Stimulated activated CD8-positive, alpha-beta memory T cell treated with anti-CD3 and anti-CD28 coated beads, Interleukin-15, amount 100 ng/mL, for 24 hours (primary cell): Measurements from ENCODE around the gene AXDND1.
"Not testable (repeated sequence)": the region's sequence is repeated elsewhere in the genome, so short reads cannot be mapped to it uniquely, and the experiment has no call there.

Experiments
- DNase-seq: peaks from one replicate; pipeline ENCODE4 v3.0.0-alpha.2; 2020; ENCODE audit warnings: low read depth

The AXDND1 gene

GRCh38 chr1:179366093-179366800 is 476 bp downstream of the AXDND1 start:
- no peak for DNase-seq

DNA sequence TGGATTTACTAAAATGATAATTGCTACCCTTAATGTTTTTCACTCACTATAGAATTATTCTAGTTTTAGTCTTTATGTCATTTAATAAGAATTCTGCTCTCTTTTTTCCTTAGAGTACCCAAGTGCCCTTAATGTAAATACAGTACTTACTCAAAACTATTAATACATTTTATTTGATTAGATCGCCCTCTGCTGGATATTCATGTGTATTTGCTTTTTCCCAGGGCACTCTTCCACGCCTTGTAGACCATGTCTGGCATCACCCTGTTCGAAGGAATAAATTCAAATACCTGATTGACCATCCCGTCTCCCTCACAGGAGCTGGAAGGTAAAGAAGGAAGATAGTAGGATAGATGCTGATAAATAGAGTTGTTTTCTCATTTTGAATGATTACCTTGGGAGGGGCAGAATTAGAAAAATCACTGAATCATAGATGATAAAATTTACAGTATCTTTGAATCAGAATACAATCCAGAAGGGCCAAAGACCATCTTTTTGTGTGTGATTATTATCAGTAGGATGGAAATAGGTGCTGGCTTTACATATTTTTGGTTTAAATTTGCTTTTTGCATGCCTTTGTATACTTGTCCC is 4.1 kb downstream of the AXDND1 start:
- DNase-seq: no peak

- DNase-seq: no peak
These were observed 6.4 kb downstream of the AXDND1 start for GRCh38 chr1:179372160-179372559.

DNA sequence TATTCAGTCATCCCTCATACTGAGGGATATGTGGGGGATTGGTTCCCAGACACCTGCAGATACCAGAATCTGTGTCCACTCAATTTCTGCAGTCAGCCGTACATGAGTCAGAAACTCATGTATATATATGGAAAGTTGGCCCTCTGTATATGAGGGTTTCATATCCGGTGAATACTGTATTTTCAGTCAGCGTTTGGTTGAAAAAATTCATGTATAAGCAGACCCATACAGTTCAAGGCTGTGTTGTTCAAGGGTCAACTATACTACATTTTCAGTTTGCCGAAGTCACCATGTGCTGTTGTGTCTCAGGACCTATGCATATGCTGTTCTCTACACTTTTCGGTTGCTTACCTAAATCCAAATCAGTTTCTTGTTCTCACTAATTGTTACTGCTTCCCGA is 10.5 kb downstream of the AXDND1 start:
- DNase-seq: no peak

- DNase-seq: no peak
These were observed 14.5 kb downstream of the AXDND1 start for GRCh38 chr1:179380299-179380698.

DNA sequence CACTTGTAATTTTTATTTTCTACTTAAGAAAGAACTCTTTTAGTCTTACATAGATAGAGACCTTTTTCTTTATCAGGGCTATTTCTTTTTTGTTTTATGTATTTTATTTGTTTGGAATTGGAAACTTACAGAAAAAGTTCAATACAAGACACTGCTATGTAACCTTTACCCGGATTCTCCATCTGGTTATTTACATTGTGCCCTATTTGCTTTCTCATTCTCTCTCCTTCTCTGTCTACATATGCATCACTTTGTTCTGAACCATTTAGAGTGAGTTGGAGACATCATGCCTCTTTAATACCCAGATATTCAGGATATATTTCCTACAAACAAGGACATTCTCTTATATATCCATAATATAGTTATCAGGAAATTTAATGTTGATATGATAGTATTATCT is 18.3 kb downstream of the AXDND1 start:
- no peak for DNase-seq

GRCh38 chr1:179385510-179385909 is 19.7 kb downstream of the AXDND1 start:
- DNase-seq: no peak

DNA sequence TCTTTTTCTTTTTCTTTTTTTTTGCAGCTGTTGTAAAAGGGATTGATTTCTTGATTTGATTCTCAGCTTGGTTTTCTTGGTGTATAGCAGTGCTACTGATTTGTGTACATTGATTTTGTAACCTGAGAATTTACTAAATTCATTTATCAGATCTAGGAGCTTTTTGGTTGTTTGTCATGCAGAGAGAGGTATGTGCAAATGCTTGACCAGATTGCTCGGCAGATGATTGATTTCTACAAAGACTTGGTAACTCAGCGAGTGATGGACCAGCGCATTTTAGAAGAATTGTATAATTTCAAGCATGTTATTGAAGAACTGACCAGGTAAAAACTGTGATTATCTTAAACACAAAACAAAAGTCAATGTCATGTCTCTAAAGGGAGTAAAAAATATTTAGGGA is 27.9 kb downstream of the AXDND1 start:
- no peak for DNase-seq

- not testable (repeated sequence) for DNase-seq
These were observed 33.6 kb downstream of the AXDND1 start for GRCh38 chr1:179399399-179399798.

DNA sequence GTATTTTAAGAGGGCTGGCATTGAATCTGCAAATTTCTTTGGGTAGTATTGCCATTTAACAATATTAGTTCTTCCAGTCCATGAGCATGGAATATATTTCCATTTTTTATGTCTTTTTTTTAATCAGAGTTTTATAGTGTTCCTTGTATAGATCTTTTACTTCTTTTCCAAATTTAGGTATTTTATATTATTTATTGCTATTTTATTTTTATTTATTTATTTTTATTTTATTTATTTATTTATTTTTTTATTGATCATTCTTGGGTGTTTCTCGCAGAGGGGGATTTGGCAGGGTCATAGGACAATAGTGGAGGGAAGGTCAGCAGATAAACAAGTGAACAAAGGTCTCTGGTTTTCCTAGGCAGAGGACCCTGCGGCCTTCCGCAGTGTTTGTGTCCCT is 52.0 kb downstream of the AXDND1 start:
- DNase-seq: not testable (repeated sequence)

DNA sequence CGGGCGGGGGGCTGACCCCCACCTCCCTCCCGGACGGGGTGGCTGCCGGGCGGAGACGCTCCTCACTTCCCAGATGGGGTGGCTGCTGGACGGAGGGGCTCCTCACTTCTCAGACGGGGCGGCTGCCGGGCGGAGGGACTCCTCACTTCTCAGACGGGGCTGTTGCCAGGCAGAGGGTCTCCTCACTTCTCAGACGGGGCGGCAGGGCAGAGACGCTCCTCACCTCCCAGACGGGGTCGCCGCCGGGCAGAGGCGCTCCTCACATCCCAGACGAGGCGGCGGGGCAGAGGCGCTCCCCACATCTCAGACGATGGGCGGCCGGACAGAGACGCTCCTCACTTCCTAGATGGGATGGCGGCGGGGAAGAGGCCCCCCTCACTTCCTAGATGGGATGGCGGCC is 52.9 kb downstream of the AXDND1 start:
- not testable (repeated sequence) for DNase-seq

- DNase-seq: no peak
These were observed 58.8 kb downstream of the AXDND1 start for GRCh38 chr1:179424610-179425009.

DNA sequence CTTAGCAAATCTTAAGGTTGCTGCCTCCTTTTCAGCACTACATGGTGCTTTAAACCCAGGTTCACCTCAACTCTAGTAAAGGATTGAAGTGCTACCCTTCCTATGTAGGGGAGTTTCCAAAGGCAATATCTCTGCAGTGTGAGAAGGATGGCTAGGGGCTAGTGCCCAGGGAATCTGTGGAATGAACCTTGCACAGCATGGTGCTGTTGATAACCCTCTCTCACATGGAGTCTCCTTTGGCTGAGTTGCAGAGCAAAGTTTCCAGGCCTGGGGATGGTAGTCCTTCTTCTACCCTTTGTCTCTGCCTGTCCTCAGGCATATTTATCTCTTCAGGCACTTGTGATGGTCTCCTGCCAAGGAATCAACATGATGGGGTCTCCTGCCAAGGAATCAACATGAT is 59.4 kb downstream of the AXDND1 start:
- no peak for DNase-seq

DNA sequence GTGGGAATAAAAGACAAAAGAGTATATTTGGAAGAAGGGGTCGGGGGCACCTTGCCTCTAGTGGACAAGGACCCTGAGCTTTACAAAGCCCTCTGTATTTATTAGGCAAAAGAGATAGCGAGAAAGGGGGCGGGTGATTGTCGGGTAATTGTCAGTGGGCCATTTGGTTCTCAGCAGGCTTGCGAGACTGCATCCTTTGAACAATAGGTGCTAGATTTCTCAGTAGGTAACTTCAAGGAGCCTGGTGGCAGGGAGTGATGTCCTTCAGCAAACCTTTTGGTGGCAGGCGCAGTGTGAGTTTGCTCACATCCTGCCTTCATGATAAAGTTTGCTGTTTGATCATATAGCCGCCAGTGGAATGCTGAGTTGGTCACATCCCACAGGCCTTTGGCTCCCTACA is 71.4 kb downstream of the AXDND1 start:
- no peak for DNase-seq

DNA sequence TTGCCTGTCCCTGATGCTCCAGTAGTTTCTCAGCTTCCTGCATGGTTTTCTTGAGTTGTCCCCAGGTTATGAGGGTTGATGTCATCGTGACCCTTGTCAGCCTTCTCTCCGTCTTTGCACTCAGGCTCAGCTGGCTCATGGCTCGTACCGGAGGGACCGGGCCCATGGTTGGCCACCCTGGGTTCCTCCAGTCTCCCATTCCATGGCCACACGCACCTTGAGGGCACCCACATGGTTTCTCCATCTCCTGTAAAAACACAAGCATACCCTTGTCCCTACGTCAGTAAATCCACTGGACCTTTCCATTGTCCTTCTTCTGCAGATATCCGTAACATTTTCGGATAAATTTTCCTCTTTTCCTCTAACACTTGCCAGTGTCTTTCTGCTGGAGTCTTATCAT is 73.9 kb downstream of the AXDND1 start:
- DNase-seq: not testable (repeated sequence)

GRCh38 chr1:179440301-179440700 is 74.5 kb downstream of the AXDND1 start:
- not testable (repeated sequence) for DNase-seq

DNA sequence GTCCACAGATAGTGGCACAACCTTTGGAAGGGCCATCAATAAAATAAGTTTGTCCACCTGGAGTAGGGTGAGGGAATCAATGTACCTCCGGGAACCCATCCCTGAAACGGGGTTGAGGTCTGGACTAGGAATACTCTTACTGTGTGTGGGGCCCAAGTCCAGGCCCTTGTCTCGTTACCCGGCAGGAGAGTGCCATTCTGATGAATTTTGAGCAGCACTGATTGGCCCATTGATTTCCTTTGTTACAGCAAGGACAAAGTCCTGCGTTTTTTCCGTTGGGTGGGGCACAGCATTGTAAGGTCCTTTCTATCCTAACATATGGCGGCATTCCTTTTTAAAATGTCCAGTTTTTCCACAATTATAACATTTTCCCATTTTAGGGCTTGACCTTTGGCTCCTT is 75.2 kb downstream of the AXDND1 start:
- DNase-seq: no peak

- no peak for DNase-seq
These were observed 75.7 kb downstream of the AXDND1 start for GRCh38 chr1:179441501-179441900.

- not testable (repeated sequence) for DNase-seq
These were observed 77.1 kb downstream of the AXDND1 start for GRCh38 chr1:179442846-179443245.

DNA sequence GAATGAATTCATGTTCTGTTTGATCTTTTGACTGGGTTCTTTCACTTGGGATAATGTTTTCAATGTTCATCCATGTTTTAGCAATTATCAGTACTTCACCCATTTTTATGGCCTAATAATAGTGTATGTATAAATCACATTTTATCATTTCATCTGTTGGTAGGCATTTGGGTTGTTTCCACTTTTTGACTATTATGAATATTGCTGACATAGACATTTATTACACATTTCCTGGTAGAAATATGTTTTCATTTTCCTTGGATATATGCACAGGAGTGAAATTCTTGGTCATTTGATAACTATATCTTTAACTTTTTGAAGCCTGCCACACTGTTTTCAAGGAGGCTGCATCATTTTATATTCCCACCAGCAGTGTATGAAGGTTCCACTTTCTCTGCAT is 79.8 kb downstream of the AXDND1 start:
- DNase-seq: no peak

DNA sequence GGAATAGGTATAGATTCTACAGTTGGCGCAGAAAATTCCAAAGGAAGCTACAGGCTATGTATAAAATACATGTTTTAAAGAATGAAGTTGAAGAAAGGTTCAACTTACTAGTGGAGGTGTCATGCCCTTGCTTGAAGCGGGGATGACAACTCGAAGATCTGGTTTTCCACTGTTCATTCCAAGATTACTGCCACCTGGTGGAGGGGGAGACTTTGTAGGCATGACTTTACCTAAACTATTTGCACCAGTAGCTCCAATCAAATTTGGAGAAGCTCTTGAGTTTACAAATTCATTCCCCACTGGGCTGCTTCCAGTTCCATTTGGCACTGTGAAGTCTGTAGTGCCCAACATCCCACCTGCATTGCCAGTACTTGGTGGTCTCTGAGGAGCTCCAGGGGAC is 81.7 kb downstream of the AXDND1 start:
- no peak for DNase-seq

GRCh38 chr1:179448437-179449149 is 82.8 kb downstream of the AXDND1 start:
- DNase-seq: no peak

DNA sequence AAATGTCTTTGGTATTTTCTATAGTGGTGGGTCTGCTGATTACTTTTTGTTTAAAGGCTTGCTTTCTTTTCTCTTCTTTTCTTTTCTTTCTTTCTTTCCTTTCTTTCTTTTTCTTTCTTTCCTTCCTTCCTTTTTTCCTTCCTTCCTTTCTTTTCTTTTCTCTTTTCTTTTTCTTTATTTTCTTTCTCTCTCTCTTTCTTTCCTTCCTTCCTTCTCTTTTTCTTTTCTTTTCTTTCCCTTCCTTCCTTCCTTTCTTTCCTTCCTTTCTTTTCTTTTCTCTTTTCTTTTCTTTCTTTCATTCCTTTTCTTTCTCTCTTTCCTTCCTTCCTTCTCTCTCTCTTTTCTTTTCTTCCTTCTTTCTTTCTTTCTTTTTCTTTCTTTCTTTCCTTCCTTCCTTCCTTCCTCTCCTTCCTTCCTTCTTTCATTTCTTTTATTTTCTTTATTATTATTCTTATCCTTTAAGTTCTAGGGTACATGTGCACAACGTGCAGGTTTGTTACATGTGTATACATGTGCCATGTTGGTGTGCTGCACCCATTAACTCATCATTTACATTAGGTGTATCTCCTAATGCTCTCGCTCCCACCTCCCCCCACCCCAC is 93.9 kb downstream of the AXDND1 start:
- not testable (repeated sequence) for DNase-seq
